Raji (cell line): ENCODE results near the gene GPR176.

ENCODE experiments used
- POLR2A ChIP-seq: IDR thresholded peaks from 2 replicates; pipeline ENCODE4 v1.6.1; 2011; ENCODE audit warnings: low read depth, low read length, control low read depth; ENCODE audit not compliant: insufficient read depth

Gene GPR176

DNA sequence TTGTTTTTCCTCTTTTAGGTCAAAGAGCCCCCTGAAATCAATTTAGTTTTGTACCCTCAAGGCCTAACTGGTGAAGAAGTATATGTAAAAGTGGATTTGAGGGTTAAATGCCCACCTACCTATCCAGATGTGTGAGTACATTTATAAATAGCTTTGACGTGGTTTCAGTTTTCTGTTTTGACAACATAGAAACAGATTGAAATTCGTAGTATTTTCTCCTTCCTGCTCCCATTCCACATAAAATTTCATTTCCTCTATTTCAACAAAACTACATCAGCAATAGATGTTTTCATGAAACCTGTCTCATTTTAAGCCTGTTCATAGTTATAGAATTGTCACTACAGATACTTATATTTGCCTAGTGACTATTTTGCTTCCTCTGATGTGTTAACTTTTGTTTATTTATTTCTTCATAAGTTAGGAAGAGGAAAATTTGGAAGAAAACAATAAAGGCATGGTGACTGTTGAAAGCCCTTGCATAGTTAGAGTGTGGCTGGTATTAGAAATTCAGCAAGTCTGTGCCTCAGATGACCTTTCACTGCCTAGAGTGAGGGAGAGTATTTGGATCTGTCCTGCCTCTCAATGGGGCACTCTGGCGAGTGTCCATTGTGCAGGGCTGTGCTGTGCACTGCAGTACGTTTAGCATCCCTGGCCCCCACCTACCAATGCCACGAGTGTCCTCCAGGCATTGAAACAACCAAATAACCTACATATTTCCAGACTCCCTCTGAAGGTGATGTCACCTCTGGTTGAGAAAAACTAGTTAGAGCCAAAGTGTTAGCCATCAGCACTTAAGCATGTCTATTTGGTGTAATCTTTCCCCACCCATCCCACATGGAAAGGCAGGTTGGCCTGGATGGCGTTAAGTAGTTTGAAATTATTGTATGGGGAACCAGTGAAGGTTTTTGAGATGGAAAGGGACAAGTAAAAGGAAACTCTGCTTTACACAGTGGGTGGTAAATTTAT is 19.7 kb upstream of the GPR176 start:
- TF ChIP-seq POLR2A, result no peak

DNA sequence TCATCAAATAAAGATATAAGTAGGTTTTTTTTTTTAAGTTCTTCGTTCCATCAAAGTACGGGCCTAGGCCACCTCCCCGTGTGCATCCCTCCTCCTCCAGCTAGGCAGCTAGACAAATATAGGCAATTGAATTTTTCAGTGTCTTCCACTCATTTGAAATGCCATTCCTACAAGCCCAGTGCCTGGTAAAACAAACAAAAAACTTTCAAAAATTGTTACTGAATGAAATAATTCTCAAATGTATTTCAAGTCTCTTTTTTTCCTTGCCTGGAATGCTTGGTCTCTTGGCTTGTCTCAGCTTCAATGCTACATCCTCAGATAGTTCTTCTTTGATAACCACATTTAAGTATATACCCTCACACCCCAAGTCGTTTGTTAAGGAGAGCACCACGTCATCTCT is 17.6 kb upstream of the GPR176 start:
- no peak for TF ChIP-seq POLR2A

DNA sequence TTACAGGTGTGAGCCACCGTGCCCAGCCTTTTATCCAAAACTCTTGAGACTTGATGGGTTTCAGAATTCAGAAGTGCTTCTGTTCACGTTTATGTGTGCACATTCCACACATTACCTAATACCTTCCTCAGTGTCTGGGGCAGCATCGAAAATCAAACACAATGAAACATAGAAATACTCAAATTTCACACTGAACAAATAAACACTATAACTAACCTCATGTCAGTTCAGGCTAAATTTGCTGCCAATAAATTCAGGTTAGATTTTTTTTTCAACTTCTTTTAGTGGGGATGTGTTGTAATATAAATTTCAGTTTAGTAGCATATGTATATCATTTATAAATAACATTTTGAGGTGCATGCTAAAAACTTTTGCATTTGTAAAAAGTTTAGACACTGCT is 16.6 kb upstream of the GPR176 start:
- TF ChIP-seq POLR2A, result no peak

DNA sequence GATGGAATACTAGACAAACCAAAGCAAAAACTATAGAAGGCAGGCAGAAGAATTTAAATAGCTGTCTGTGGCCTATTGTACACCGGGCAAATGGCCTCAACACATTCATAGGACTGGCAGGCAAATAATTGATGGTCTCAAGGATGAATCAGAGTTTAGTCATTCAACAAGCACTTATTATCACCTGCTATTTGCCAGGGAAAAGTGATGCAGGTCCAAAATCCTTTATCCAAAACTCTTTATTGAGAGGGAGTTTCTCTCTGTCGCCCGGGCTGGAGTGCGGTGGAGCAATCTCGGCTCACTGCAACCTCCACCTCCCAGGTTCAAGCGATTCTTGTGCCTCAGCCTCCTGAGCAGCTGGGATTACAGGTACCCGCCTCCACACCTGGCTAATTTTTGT is 16.1 kb upstream of the GPR176 start:
- TF ChIP-seq POLR2A, result no peak

DNA sequence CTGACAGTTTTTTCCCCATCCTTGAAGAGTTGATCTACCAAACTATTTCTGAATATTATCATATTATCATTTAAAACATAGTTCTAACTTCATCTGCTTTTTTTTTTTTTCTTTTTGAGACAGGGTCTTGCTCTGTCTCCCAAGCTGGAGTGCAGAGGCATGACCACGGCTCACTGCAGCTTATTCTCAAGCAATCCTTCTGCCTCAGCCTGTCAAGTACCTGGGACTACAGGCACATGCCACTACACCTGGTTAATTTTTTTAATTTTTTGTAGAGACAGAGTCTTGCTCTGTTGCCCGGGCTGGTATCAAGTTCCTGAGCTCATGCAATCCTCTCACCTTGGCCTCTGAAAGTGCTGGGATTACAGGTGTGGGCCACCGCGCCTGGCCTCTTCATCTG is 15.2 kb upstream of the GPR176 start:
- no peak for TF ChIP-seq POLR2A

DNA sequence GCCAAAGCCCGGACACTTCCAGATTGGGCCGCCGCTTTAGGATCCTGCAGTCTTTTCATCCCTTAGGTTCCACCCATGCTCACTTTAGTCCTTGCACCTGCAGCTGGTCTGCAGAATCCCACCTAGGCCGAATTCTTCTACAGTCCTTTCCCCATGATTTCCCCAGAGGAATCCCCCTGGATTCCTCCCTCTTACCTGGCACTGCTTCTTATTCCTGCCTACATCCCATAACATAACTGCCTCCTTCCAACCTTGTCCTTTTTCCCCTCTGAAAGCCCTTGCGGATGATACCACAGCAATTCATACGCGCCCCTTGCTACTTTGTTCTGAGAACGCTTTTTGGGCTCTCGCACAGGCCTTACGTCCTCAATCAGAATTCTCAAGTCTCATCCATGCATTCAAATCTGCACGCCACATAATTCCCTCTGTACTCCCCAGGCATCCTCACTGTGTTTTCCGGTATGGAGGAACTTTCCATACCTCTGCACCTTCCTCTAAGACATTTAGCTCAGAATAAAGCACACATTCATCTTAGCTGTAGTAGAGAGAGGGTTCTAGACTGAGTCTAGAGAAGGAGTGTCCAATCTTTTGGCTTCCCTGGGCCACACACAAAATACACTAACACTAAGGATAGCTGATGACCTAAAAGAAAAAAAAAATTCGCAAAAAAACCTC is 14.5 kb upstream of the GPR176 start:
- TF ChIP-seq POLR2A, result no peak

DNA sequence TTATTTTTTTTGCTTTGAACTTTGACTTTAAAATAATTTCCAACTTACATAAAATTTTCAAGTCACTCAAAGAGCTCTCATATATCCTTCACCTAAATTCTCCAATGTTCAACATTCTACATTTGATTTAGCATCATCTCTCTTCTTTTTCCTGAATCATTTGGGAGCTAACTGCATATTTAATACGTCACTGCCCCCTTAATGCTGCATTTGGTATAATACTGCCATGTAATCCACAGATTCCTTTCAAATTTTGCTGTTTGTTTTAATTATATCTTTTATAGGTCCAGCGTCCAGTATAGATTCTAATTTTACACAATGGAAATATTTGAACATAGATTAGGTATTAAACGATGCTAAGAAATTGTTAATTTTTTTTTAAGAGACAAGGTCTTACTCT is 11.5 kb upstream of the GPR176 start:
- no peak for TF ChIP-seq POLR2A

DNA sequence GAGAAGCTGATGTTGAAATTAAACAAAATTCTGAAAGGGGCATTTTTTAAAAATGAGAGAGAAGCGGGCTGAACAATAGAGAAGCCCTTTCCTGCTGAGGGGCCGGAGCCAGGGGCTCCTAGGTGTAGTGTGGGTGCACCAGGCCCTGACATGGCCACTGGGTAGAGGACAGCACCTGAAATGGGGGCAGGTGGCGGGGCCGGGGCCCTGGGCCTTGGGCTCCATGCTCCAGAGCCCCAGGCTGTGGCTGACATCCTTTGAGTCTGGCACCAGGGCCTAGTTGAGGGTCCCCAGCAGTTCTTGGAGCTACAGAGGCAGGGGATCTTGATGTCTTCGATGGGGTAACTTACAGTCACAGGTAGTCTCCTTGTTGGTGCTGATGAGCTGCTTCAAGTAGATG is 6.5 kb upstream of the GPR176 start:
- no peak for TF ChIP-seq POLR2A

DNA sequence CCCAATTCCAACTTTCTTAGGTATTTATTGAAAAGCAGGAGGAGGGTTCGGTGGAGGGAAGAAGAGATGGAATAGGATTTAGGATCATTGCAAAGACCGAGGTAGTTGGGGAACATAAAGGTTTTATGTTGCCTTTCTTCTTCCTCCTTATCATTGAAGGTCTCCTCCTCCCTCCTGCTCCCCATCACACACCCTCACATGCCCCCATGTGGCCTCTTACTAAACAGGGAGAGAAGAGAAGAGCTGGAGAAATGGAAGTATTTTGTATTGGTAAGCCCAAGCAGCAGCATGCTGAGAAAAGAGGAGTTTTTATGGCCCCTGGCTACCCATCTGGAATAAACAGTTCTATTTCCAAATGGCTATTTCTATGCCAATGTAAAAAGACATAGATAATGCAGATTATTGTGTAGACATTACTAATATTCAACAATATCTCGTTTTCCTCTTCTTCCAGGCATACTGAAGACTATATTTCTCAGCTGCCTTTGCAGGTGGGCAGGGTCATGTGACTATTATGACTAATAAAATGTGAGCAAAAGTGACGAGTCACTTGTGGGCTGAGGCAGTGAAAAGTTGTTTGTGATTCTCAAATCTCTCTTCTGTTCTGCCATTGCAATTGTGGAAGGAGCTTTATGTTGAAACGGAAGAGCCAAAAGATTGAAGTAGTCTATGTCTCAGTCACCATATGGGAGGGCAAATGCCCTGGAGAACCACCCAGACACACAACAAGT is 5.2 kb upstream of the GPR176 start:
- TF ChIP-seq POLR2A, result no peak

DNA sequence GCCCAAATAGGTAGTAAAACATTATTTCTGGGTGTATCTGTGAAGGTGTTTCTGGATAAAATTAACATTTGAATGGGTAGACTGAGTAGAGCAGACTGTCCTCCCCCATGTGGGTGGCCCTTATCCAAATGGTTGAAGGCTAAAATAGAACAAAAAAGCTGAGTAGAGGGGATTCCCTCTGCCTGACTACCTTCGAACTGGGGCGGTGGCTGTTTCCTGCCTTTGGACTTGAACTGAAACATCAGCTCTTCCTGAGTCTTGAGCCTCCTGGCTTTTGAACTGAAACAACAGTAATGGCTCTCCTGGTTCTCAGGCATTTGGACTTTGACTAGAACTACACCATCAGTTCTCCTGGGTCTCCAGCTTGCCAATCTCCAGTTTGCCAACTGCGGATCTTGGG is 4.4 kb upstream of the GPR176 start:
- no peak for TF ChIP-seq POLR2A

DNA sequence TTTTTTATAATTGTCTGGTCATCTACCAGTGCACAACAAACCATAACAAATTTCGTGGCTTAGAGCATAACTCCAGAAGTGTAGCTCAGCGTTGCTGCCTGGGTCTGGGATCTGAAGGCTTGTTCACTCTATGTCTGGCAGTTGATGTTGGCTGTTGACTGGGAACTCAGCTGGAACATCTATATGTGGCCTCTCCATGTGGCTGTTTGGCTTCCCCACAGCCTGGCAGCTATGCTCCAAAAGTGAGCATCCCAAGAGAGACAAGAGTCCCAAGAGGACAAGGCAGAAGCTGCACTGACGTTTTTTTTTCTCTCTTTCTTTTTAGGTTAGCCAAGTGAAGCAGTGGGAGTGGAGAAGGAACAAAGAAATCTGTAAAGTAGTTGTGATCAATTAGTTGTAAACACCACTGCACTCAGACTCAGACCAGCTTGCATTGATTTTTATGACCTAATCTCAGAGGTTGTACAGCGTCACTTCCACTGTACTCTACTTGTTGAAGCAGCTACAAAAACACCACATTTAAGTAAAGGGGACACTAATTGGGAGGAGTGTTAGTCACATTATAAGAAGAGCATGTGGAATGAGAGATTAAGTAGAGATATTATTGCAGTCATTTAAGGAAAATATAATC is 2.5 kb upstream of the GPR176 start:
- no peak for TF ChIP-seq POLR2A

DNA sequence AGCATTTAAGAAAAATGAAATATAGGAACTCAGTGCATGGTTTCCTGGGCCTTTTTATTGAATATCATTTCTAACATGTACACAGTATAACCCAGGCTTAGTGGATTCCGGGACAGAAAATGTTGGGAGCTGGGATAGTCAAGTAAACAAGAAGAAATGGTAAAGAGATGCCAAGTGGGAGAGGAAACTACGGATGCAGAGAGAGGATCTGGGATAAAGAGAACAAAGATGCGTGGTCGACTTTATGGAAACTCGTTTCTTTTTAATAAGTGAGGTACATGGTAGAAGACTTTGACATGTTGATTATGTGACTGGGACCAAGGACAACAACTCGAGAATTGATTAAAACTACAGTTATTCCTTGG is 1.2 kb upstream of the GPR176 start:
- no peak for TF ChIP-seq POLR2A

DNA sequence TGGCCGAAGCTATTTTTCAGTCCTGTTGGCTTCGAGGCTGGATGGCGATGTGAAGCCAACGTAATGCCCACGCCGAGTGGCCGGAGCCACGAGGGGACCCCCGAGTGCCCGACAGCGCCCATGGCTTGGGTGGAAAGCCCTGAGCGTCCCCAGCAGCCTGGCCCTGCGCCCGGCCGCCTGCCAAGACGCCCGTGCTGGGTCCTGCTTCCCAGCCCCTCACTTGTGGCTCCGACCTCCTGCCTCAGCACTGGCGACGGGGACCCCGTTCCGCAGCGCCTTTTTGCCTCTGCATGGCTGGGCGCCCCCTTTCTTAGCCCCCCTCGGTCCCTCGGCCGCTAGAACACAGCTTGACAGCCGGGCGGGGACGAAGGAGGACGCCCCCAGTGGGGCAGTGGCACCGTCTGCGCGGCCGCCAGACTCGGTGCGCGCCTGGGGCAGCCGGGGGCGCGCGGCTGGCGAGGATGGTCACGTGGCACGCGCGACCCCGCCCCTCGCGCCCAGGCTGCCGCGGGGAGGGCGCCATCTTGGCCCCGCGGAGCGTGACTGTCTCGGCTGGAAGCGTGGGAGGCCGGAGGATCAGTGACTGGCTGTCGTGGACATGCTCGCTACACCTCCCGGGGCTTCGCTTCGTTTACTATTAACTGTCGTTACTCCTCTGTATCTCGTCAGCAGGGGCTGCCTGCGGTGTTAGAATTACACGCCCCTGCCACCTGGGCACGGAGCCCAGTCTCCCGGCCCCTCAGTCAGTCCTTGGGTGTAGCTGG is 626 bp upstream of the GPR176 start:
- no peak for TF ChIP-seq POLR2A

DNA sequence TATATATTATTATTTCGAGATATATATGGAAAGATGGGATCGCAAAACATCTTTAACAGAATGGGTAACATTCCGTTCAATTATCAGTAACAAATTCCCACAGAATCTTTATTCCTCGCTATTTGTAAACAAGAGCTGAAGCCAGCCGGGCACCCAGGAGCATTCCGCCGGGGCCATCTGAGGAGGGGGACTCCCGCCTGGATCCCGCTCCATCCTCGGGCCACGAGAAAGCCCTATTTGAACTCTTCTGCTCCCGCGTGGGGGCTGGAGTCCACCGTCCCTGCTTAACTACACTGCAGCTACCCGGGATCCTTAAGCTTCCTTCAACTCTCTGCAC is 687 bp downstream of the GPR176 start:
- TF ChIP-seq POLR2A, result no peak
